ENCODE results near the gene ZNF25.

Gene ZNF25

GRCh38 chr10:37948210-37948609, 28.2 kb downstream of the ZNF25 start:
- TF ChIP-seq ARNTL (CRISPR knock-in tag; IDR thresholded peaks at IDR 0.05; ENCODE audit: borderline replicate concordance, low read depth) (no peak), CSRNP3 (CRISPR knock-in tag; IDR thresholded peaks at IDR 0.05) (no peak), ZC3H10 (CRISPR knock-in tag; IDR thresholded peaks at IDR 0.05) (no peak), ZFP30 (CRISPR knock-in tag; IDR thresholded peaks at IDR 0.05) (no peak), ZNF70 (CRISPR knock-in tag; IDR thresholded peaks at IDR 0.05) (no peak), ZNF8 (CRISPR knock-in tag; IDR thresholded peaks at IDR 0.05) (no peak), CSDC2 (CRISPR knock-in tag; IDR thresholded peaks at IDR 0.05) (no peak), OSR1 (CRISPR knock-in tag; IDR thresholded peaks at IDR 0.05) (no peak), POU6F1 (CRISPR knock-in tag; IDR thresholded peaks at IDR 0.05; ENCODE audit: borderline replicate concordance, low read depth) (no peak), ZNF565 (CRISPR knock-in tag; conservative IDR thresholded peaks at IDR 0.05; ENCODE audit: low read depth) (no peak), PPARA (CRISPR knock-in tag; IDR thresholded peaks at IDR 0.05; ENCODE audit: borderline replicate concordance) (no peak), ZFP3 (CRISPR knock-in tag; IDR thresholded peaks at IDR 0.05) (no peak), TOX (CRISPR knock-in tag; IDR thresholded peaks at IDR 0.05; ENCODE audit: borderline replicate concordance) (no peak), ISL1 (CRISPR knock-in tag; IDR thresholded peaks at IDR 0.05) (no peak), TSHZ2 (CRISPR knock-in tag; IDR thresholded peaks at IDR 0.05) (no peak), TCF4 (CRISPR knock-in tag; IDR thresholded peaks at IDR 0.05; ENCODE audit: borderline replicate concordance) (no peak)
- TF ChIP-seq, protein P1, sequence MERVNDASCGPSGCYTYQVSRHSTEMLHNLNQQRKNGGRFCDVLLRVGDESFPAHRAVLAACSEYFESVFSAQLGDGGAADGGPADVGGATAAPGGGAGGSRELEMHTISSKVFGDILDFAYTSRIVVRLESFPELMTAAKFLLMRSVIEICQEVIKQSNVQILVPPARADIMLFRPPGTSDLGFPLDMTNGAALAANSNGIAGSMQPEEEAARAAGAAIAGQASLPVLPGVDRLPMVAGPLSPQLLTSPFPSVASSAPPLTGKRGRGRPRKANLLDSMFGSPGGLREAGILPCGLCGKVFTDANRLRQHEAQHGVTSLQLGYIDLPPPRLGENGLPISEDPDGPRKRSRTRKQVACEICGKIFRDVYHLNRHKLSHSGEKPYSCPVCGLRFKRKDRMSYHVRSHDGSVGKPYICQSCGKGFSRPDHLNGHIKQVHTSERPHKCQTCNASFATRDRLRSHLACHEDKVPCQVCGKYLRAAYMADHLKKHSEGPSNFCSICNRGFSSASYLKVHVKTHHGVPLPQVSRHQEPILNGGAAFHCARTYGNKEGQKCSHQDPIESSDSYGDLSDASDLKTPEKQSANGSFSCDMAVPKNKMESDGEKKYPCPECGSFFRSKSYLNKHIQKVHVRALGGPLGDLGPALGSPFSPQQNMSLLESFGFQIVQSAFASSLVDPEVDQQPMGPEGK (CRISPR knock-in tag; IDR thresholded peaks at IDR 0.05; ENCODE audit: borderline replicate concordance): no peak
- ATAC-seq: no peak

GRCh38 chr10:37947526-37947925, 28.9 kb downstream of the ZNF25 start:
- ATAC-seq: no peak
- TF ChIP-seq CREB5 (CRISPR knock-in tag; IDR thresholded peaks at IDR 0.05; ENCODE audit: low read depth) (no peak), TCF4 (CRISPR knock-in tag; IDR thresholded peaks at IDR 0.05; ENCODE audit: borderline replicate concordance) (no peak), ZNF8 (CRISPR knock-in tag; IDR thresholded peaks at IDR 0.05) (no peak), POU6F1 (CRISPR knock-in tag; IDR thresholded peaks at IDR 0.05; ENCODE audit: borderline replicate concordance, low read depth) (no peak), ZC3H10 (CRISPR knock-in tag; IDR thresholded peaks at IDR 0.05) (no peak), GLIS3 (CRISPR knock-in tag; IDR thresholded peaks at IDR 0.05) (no peak), ZFP3 (CRISPR knock-in tag; IDR thresholded peaks at IDR 0.05) (no peak), TSHZ2 (CRISPR knock-in tag; IDR thresholded peaks at IDR 0.05) (no peak), PPARA (CRISPR knock-in tag; IDR thresholded peaks at IDR 0.05; ENCODE audit: borderline replicate concordance) (no peak), ESRRG (CRISPR knock-in tag; IDR thresholded peaks at IDR 0.05) (no peak), ARNTL (CRISPR knock-in tag; IDR thresholded peaks at IDR 0.05; ENCODE audit: borderline replicate concordance, low read depth) (no peak), SNAI2 (CRISPR knock-in tag; IDR thresholded peaks at IDR 0.05) (no peak), ZNF565 (CRISPR knock-in tag; conservative IDR thresholded peaks at IDR 0.05; ENCODE audit: low read depth) (no peak), ISL1 (CRISPR knock-in tag; IDR thresholded peaks at IDR 0.05) (no peak), CSRNP3 (CRISPR knock-in tag; IDR thresholded peaks at IDR 0.05) (no peak)
- TF ChIP-seq, protein P1 (CRISPR knock-in tag; IDR thresholded peaks at IDR 0.05; ENCODE audit: borderline replicate concordance): no peak

Measured in SK-N-SH treated with all-trans-retinoic acid at 6 μM for 48 hours (cell line).